ENCODE data around the gene SLC15A5.

- TF ChIP-seq KDM5A (IDR thresholded peaks at IDR 0.05; ENCODE audit: low read length) (no peak), EP300 (IDR thresholded peaks at IDR 0.05; ENCODE audit: borderline replicate concordance in 1 of 2, low read depth in 2 of 2, low read length in 2 of 2) (no peak), CTCF (IDR thresholded peaks at IDR 0.05; ENCODE audit: control extremely low read depth in 1 of 3, insufficient read depth in 1 of 3, low read depth in 1 of 3, low read length in 3 of 3) (no peak), SP1 (IDR thresholded peaks at IDR 0.05; ENCODE audit: low read depth, low read length) (no peak), POLR2AphosphoS5 (IDR thresholded peaks at IDR 0.05; ENCODE audit: low read depth, low read length) (no peak), CREB1 (IDR thresholded peaks at IDR 0.05) (no peak)
These were observed 59.3 kb downstream of the SLC15A5 start for GRCh38 chr12:16218234-16218633.

Measured in H1 (cell line).